Subcutaneous adipose tissue (tissue), 4 donors: ENCODE measurements around the gene CCDC92. TPM values are rescaled to one million over a fixed set of nuclear protein-coding genes. Genes with fewer than 3 reads are reported as not detected.

Experiments used
- CTCF ChIP-seq: fragments of 450-650 bp; IDR thresholded peaks from one replicate; pipeline ENCODE4 v1.5.1; 2016; ENCODE audit warnings: low read depth, mild to moderate bottlenecking, control low read depth, antibody characterized with exemption, moderate library complexity
- total RNA-seq, 4 donors: library from RNA; depleted of rRNA; stranded (reverse); fragments of >200 nt; gene quantifications; one replicate each; pipeline ENCODE4 v1.1.0, GENCODE V29; 2016

The CCDC92 gene
- total RNA-seq, 4 donors from 2014 or later: 30.3 to 72.3 (median 37.8) TPM

DNA sequence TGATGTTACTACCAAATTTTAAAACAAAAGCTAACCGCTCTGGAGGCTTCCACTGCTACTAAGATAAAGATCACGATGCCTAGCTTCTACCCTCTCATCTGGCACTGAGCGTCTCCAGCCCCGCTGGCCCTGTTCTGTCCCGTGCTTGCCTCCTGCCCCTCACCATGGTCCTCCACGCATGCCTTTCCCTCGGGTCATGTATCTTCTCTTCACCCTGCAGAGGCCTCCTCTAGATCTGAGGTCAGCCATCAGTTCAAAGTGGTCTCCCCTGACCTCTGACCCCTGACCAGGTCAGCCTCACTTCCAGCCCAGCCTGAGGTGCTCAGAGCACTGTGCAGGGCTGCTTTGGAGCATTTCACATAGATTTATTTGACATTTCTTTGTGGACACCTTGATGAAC is 28.7 kb upstream of the CCDC92 start:
- no peak for TF ChIP-seq CTCF

GRCh38 chr12:124000111-124000510 is 27.5 kb upstream of the CCDC92 start:
- TF ChIP-seq CTCF: no peak

DNA sequence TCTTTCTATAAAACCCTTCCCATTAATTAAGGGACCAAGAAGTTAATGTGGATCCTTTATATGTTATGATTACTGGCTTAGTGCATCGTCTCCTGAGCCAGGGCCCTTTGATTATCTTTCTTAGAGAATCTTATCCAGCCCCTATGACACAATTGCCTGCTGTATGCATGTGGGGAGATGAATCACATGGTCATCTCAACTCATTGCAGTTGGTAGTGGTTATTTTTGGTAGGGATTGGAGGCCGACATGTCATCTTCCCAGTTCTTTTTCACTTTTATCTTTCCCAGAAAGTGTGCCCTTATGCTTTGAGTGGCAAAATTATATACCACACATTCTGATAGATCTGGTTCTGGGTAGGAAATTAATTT is 26.3 kb upstream of the CCDC92 start:
- TF ChIP-seq CTCF: no peak

GRCh38 chr12:123998344-123998990 is 25.8 kb upstream of the CCDC92 start:
- TF ChIP-seq CTCF: no peak

- no peak for TF ChIP-seq CTCF
These were observed 25.3 kb upstream of the CCDC92 start for GRCh38 chr12:123997908-123998307.

DNA sequence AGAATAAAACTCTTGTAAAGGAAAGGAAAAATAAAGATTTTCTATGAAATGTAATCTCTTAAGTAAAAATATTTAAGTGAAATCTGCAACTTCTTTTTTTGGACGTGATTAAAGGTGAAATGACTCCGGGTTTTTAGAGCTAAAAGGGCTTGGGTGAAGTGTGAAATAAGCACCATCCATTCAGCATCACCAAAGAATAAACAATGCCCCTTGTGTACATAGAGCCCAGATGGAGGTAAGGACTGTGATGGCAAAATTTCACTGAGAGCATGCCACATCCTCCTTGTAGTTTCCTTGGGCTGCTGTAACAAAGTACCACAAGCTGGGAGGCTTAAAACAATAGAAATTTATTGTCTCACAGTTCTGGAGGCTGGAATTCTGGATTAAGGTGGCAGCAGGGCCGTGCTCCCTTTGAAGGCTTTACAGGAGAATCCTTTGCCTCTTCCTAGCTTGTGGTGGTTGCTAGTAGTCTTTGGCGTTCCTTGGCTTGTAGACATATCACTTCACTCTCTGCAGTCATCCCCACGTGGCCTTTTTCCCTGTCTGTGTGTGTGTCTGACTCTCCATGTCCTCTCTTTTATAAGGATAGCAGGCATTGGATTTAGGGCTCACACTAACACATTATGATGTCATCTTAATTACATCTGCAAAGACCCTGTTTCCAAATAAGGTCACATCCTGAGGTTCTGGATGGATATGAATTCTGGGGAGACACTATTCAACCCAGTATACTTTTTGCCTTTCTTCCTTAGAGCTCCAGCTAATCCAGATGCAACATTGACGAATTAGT is 24.6 kb upstream of the CCDC92 start:
- TF ChIP-seq CTCF: no peak

DNA sequence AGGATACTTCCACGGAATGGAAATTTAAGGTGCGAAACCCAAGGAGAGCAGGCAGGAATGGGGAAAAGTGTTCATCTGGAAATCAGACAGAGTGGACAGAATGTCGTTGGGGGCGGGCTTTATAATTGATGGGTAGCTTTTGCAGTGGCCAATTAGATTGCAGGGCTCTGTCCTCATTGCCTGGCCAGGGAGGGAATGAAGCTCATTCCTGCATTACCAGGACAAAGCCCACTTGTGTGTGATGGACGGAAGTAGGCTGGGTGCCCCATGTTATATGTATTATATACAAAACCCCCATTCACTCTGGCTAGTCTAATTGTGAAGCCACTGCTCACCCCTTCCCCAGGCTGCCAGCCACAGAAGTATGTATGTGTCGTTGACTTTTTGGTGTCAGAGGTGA is 23.9 kb upstream of the CCDC92 start:
- TF ChIP-seq CTCF: no peak
